HepG2 (cell line): ENCODE results near the gene MIF4GD. TPM values are rescaled to one million over a fixed set of nuclear protein-coding genes. Genes with fewer than 3 reads are reported as not detected.

ENCODE experiments used
- ATAC-seq: fragments of 200-7000 bp; cut with Tn5 transposase; 3 replicates; pipeline ENCODE4 v1.9.1; 2020; ENCODE audit warnings: mild to moderate bottlenecking, moderate library complexity
- BruUV-seq: library from RNA; stranded (reverse); fragments of 400-500 nt; replicated peaks from 2 replicates; lab custom pipeline; 2021; lab: Mats Ljungman, UMichigan
- CTCF ChIA-PET: fragments of 300-600 bp; formaldehyde crosslinking; extraction: SDS; loops from one replicate; lab custom pipeline; 2021; ENCODE audit warnings: low total read pairs, inconsistent platforms, low intra/inter-chr PET ratio; lab: Yijun Ruan, JAX
- POLR2A ChIA-PET: fragments of 350-600 bp; sonication (Branson Sonifier 250); formaldehyde crosslinking; loops from one replicate; lab custom pipeline; 2020; ENCODE audit warnings: antibody characterized with exemption, inconsistent platforms; lab: Yijun Ruan, JAX
- DNase-seq: peaks from one replicate; pipeline ENCODE4 v3.0.0-alpha.2; 2015; ENCODE audit warnings: low spot score
- FAIRE-seq: peaks from 3 replicates; lab custom pipeline; 2011; peaks lifted over from hg19 to GRCh38; lab: Jason Lieb, UNC
- H2AFZ ChIP-seq: one replicate; pipeline ENCODE4 v1.6.1; 2011; ENCODE audit warnings: low read length, inconsistent platforms
- H3K27ac ChIP-seq: fragments of 300-600 bp; 3 replicates; pipeline ENCODE4 v1.8.0; 2011; ENCODE audit warnings: mixed run types, mild to moderate bottlenecking, mixed read lengths, low read length, inconsistent platforms; ENCODE audit not compliant: insufficient read depth; ENCODE audit errors: extremely low read length
- H3K27me3 ChIP-seq, 2 experiments: fragments of 200-600 bp in 1 of 2; 2 replicates in 1 of 2; 3 replicates in 1 of 2; pipeline versions ENCODE4 v1.6.0 to v1.8.0; 2011; ENCODE audit warnings: low read length in 2 of 2, mild to moderate bottlenecking in 2 of 2, moderate library complexity in 2 of 2, inconsistent platforms in 1 of 2; ENCODE audit not compliant: insufficient read depth in 2 of 2, control insufficient read depth in 1 of 2
- H3K36me3 ChIP-seq, 2 experiments: fragments of 200-600 bp in 1 of 2; replicated peaks in 1 of 2; 2 replicates in 1 of 2; 3 replicates in 1 of 2; pipeline versions ENCODE4 v1.5.1 to v1.8.0; 2011; ENCODE audit warnings: low read length in 2 of 2, inconsistent platforms in 1 of 2; ENCODE audit not compliant: insufficient read depth in 2 of 2, control insufficient read depth in 1 of 2
- H3K4me1 ChIP-seq: 2 replicates; pipeline ENCODE4 v1.5.1; 2012; ENCODE audit warnings: low read length, inconsistent platforms; ENCODE audit not compliant: insufficient read depth
- H3K4me2 ChIP-seq: 2 replicates; pipeline ENCODE4 v1.6.0; 2011; ENCODE audit warnings: low read depth, low read length, inconsistent platforms
- H3K4me3 ChIP-seq, 3 experiments: fragments of 200-600 bp in 1 of 3; sonication (generic), shearing (Covaris generic) in 1 of 3; replicated peaks in 1 of 3; 2 replicates each; pipeline ENCODE4 v1.5.1; 2011 to 2016; ENCODE audit warnings: low read length in 3 of 3, inconsistent platforms in 2 of 3, low read depth in 2 of 3, mild to moderate bottlenecking in 2 of 3, control low read depth in 1 of 3, mixed read lengths in 1 of 3; ENCODE audit not compliant: insufficient read depth in 1 of 3
- H3K79me2 ChIP-seq: one replicate; pipeline ENCODE4 v1.6.1; 2011; ENCODE audit warnings: low read length, inconsistent platforms; ENCODE audit not compliant: insufficient read depth
- H3K9ac ChIP-seq: 2 replicates; pipeline ENCODE4 v1.6.0; 2011; ENCODE audit warnings: mild to moderate bottlenecking, low read depth, low read length, inconsistent platforms; ENCODE audit not compliant: insufficient read depth
- H3K9me3 ChIP-seq: 2 replicates; pipeline ENCODE4 v1.5.1; 2012; ENCODE audit warnings: mild to moderate bottlenecking, low read length
- H4K20me1 ChIP-seq: 2 replicates; pipeline ENCODE4 v1.6.0; 2011; ENCODE audit warnings: inconsistent platforms, mild to moderate bottlenecking, low read length, moderate library complexity; ENCODE audit not compliant: insufficient read depth
- FOSL1 ChIP-seq: sonication (generic); formaldehyde crosslinking; IDR thresholded peaks from 2 replicates; pipeline ENCODE4 v1.9.0; 2021; ENCODE audit warnings: missing genetic modification reagents, borderline replicate concordance
- FOXA3 ChIP-seq: IDR thresholded peaks from 2 replicates; pipeline ENCODE4 v1.6.1; 2016; ENCODE audit warnings: missing genetic modification reagents, missing compliant biosample characterization
- RBM22 ChIP-seq: fragments of 200-400 bp; formaldehyde crosslinking; optimal IDR thresholded peaks from 2 replicates; pipeline ENCODE3; 2017; ENCODE audit warnings: mild to moderate bottlenecking, low read length, moderate library complexity
- SALL1 ChIP-seq: sonication (generic); formaldehyde crosslinking; IDR thresholded peaks from 2 replicates; pipeline ENCODE4 v1.8.0; 2022; ENCODE audit warnings: mild to moderate bottlenecking, missing genetic modification reagents
- ZBTB26 ChIP-seq: IDR thresholded peaks from 2 replicates; pipeline ENCODE4 v1.6.1; 2016; ENCODE audit warnings: missing compliant biosample characterization, missing genetic modification reagents, borderline replicate concordance
- ZBTB49 ChIP-seq: sonication (generic); formaldehyde crosslinking; IDR thresholded peaks from 2 replicates; pipeline ENCODE4 v1.4.0; 2020; ENCODE audit warnings: missing genetic modification reagents, borderline replicate concordance
- WGBS: methylation state at CpG from one replicate; pipeline ENCODE4 v1.1.6; 2017; ENCODE audit warnings: low lambda C conversion rate; 5-methylcytosine and 5-hydroxymethylcytosine counted together
- in situ Hi-C: cut with HindIII; loops from 2 replicates; pipeline ENCODE4 v1.10.0; 2017; ENCODE audit warnings: low pct_unique_long_range_greater_than_20kb; ENCODE audit not compliant: extremely low pct_ligation_motif_present
- intact Hi-C: fragments of 100-400 bp; cut with micrococcal nuclease; formaldehyde crosslinking; loops from one replicate; pipeline ENCODE4 v1.10.0; 2022; ENCODE audit not compliant: unreplicated experiment
- polyA plus RNA-seq, 8 experiments: library from polyadenylated mRNA; depleted of rRNA in 3 of 8; stranded (reverse) in 7 of 8; unstranded in 1 of 8; fragments of >200 nt; fragmentation: Illumina TruSeq in 4 of 8; extraction: Trizol in 4 of 8; gene quantifications; 2 replicates each; pipeline versions ENCODE4 v1.2.1 to v1.2.3, GENCODE V29; 2011 to 2016; ENCODE audit warnings: low read depth in 4 of 8, missing spikeins in 1 of 8, mixed read lengths in 1 of 8; ENCODE audit not compliant: insufficient read depth in 1 of 8
- total RNA-seq, 5 experiments: library from RNA; depleted of rRNA; stranded (reverse); fragments of >200 nt; fragmentation: Illumina TruSeq; extraction: Trizol; gene quantifications; 2 replicates each; pipeline ENCODE4 v1.2.3, GENCODE V29; 2016; ENCODE audit warnings: low read depth in 1 of 5

MIF4GD gene
- total and polyA plus RNA-seq, 2 of the 13 experiments (the other 11 are each of a cell fraction or from before 2014, with no cell fraction given), result 14.0 to 28.0 TPM

DNA sequence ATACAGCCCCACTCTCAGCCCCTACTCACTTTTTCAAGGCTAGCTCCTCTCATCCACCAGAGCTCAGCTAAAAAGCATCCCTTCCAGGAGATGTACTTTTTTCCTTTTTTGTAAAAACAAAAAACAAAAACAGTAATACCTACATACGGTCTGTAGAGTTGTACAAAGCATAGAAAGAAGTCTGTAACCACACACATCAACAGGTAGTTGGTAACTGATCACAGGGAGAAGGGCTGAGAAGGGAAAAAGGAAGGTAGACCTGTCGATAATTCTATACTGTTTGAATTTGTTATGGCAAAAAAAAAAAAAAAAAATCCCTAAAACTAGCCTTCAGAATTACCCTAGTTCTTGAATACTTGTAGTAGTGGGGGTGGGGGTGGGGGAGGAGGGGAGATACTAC, 17.3 kb upstream of the MIF4GD start:
- POLR2A ChIA-PET, result interaction anchor here (1.1 to 2.2 kb wide), 18 partner anchors 11 to 253 kb away, joined by 3 to 73 read pairs (median 7); partner anchors contain the start of genes GGA3, GRB2, MIF4GD and MRPS7
- peaks cover 6 to 26% of the 10 kb centered on the region in 2 experiments; a peak in 4 of 5 replicates for H3K36me3 ChIP-seq
- no peak for TF ChIP-seq RBM22
- TF ChIP-seq, all 625 proteins: peak for 0
- BruUV-seq, result no TSS peak
- H3K9ac ChIP-seq, result peak overlapping the region; percentile 84
- peak overlapping the region; percentile 74 to 94 (median 87) for H3K4me3 ChIP-seq
- in situ Hi-C loops (no loop called here), intact Hi-C loops (no loop called here)
- no peak for FAIRE-seq
- peak overlapping the region; percentile 75 for H3K27ac ChIP-seq
- peak overlapping the region; percentile 78 for H3K4me2 ChIP-seq
- ATAC-seq, result no peak
- CTCF ChIA-PET, result interaction anchor here (1.3 kb wide), 1 partner anchor 18 kb away, joined by 3 read pairs; no protein-coding TSS in a partner anchor
- 5% methylated on average over 2 of the region's 2 CpGs for WGBS
- H4K20me1 ChIP-seq, result no peaks in the 10 kb centered on the region
- H3K27me3 ChIP-seq, result no peaks in the 10 kb centered on the region
- no peaks in the 10 kb centered on the region for H3K9me3 ChIP-seq
- peaks cover 15% of the 10 kb centered on the region for H3K79me2 ChIP-seq
- H2AFZ ChIP-seq, result no peak overlapping the region
- no peak for DNase-seq
- peaks cover 48% of the 10 kb centered on the region for H3K4me1 ChIP-seq

DNA sequence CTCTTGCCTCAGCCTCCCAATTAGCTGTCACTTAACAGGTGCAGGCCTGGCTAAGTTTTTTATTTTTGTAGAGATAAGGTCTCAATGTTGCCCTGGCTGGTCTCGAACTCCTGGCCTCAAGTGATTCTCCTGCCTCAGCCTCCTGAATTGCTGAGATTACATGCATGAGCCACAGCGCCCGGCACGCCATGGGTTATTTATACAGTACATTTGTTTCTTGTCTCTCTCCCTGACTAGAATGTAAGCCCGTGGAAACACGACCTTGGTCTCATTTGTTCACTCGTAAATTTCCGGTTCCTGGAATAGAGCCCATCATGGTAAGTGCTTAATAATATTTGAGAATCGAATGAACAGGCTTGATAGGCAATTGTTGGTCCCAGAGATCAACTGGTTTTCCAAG, 16.2 kb upstream of the MIF4GD start:
- POLR2A ChIA-PET, result no interaction called here
- FAIRE-seq (no peak), DNase-seq (no peak), ATAC-seq (no peak)
- Histone ChIP-seq H4K20me1 (no peaks in the 10 kb centered on the region), H3K4me2 (0 out of 2 replicates have a peak overlapping the region, but pooled peaks have one; percentile 2), H3K4me1 (peaks cover 37% of the 10 kb centered on the region), H3K36me3 (peaks cover 10 to 31% of the 10 kb centered on the region in 2 experiments; a peak in 4 of 5 replicates), H3K9me3 (no peaks in the 10 kb centered on the region), H3K27me3 (no peaks in the 10 kb centered on the region), H3K9ac (no peak overlapping the region; the same call in 1 of the 2 replicates), H2AFZ (no peak overlapping the region), H3K27ac (no peak overlapping the region), H3K4me3 (no peak overlapping the region), H3K79me2 (peaks cover 15% of the 10 kb centered on the region)
- in situ Hi-C loops, result no loop called here
- CTCF ChIA-PET, result no interaction called here
- intact Hi-C loops, result no loop called here
- TF ChIP-seq FOXA3, result no peak
- TF ChIP-seq ZBTB26, result no peak
- no peak for TF ChIP-seq FOSL1 (CRISPR knock-in tag)
- TF ChIP-seq ZBTB49 (CRISPR knock-in tag), result no peak
- no peak for TF ChIP-seq SALL1 (CRISPR knock-in tag)
- BruUV-seq, result no TSS peak
- WGBS, result 95% methylated on average over 9 of the region's 9 CpGs
